Neural progenitor cell (in vitro differentiated cells): ENCODE measurements around the gene PTPRN2.

Experiments
- CTCF ChIP-seq: fragments of 200-600 bp; sonication (generic); IDR thresholded peaks from 2 replicates; pipeline ENCODE4 v1.5.1; 2017; ENCODE audit warnings: antibody characterized with exemption, mild to moderate bottlenecking
- EZH2 ChIP-seq: fragments of 200-600 bp; sonication (generic); IDR thresholded peaks from 2 replicates; pipeline ENCODE4 v1.6.1; 2017; ENCODE audit warnings: antibody characterized with exemption, mild to moderate bottlenecking, moderate library complexity

GRCh38 chr7:157740251-157740798 lies 847.3 kb downstream of the PTPRN2 start:
- no peak for TF ChIP-seq CTCF
- TF ChIP-seq EZH2: no peak
